ENCODE results near the gene VWA5B1.

The VWA5B1 gene

GRCh38 chr1:20355101-20355827 is 64.6 kb downstream of the VWA5B1 start:
- in situ Hi-C loops (cut with MboI; ENCODE audit: low pct_unique_long_range_greater_than_20kb, low sequenced_read_pairs, unreplicated experiment): no loop called here
- no peak for TF ChIP-seq CTCF (IDR thresholded peaks at IDR 0.05; ENCODE audit: extremely low read depth, insufficient read depth, missing control alignments)
- no peak for DNase-seq (ENCODE audit: low spot score)

DNA sequence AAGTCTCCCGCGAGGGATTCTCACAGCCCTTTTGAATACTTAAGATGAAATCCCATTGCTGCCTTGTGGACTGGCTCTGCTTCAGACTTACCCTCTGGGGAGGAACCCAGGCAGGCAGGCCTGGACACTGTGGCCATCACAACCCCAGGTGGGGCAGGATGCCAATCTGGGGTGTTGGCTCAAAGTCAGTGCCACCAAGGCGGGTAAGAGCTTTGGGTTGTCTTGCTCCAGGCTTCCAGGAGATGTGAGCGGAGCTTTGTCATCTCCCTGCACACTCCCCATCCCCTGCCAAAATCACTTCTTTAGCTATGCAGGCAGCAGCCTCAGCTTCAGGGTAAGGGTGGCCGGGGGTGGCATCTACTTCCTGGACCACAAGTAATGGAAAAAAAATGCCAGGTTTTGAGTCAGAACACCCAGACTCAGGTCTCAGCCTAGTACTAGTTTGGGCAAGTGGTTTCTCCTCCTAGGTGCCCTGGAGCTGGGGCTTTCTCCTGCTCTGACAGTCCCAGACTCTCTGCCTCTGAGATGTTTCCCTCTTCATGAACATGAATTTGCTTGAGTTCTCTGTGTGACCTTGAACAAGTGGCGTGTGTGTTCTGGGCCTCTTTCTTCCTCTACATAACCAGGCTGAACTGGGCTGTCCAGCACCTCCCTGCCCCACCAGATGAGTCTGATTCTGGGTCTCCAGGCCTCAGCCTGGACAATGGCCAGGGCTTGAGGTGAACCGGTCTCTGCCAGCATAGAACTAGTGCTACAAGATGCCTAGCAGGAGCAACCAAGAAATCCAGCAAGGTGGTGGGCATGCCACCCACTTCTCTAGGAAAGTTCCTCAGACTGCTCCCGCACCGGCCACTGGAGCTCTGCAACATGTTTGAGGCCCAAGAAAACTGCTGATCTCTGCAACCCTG is 65.4 kb downstream of the VWA5B1 start:
- no peak for DNase-seq (ENCODE audit: low spot score)
- in situ Hi-C loops (cut with MboI; ENCODE audit: low pct_unique_long_range_greater_than_20kb, low sequenced_read_pairs, unreplicated experiment): no loop called here
- TF ChIP-seq CTCF (IDR thresholded peaks at IDR 0.05; ENCODE audit: extremely low read depth, insufficient read depth, missing control alignments): no peak

- TF ChIP-seq CTCF (IDR thresholded peaks at IDR 0.05; ENCODE audit: extremely low read depth, insufficient read depth, missing control alignments): no peak
- in situ Hi-C loops (cut with MboI; ENCODE audit: low pct_unique_long_range_greater_than_20kb, low sequenced_read_pairs, unreplicated experiment): no loop called here
- no peak for DNase-seq (ENCODE audit: low spot score)
These were observed 66.3 kb downstream of the VWA5B1 start for GRCh38 chr1:20356850-20357459.

DNA sequence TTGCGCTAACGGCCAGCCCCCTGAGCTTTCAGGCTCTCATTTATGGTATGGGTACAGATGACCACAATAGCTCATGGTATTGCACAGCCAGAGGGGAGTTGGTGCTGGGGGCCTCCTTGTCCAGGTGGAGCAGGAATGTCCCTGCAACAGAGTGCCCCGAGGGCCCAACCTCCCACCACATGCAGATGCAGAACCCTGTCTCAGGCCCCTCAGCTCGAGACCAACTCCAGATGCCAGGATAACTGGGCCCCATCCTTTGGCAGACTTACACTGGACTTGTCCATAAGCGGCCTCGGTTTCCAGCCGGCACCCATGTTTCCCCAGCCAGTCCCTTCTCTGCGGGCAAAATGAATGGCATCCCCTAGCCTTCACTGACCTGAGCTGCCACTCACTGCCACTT is 67.1 kb downstream of the VWA5B1 start:
- TF ChIP-seq CTCF (IDR thresholded peaks at IDR 0.05; ENCODE audit: extremely low read depth, insufficient read depth, missing control alignments): no peak
- no peak for DNase-seq (ENCODE audit: low spot score)
- in situ Hi-C loops (cut with MboI; ENCODE audit: low pct_unique_long_range_greater_than_20kb, low sequenced_read_pairs, unreplicated experiment): no loop called here

DNA sequence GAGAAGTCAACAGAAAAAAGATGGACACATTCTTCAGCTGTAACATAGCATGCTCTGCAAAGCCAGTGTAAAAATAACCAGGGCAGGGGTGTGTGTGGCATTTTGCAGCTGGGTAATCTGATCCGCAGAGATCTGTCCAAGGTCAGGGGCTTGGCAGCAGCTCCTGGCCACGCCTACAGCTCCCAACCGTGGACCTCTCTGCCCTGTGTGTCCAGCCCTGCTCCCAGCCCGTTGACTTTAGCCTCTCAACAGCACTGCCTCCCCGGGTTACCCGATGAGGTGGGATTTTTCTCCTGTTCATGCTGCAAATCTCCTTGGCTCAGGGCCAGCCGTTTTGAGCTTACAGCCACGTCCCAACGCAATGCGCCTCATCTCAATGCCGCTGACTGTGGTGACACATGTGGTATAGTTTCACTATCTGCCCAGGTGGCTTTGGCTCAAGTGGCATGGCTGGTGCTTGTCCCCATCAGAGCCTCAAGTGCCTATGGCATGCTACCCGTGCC is 68.1 kb downstream of the VWA5B1 start:
- DNase-seq (ENCODE audit: low spot score): no peak
- in situ Hi-C loops (cut with MboI; ENCODE audit: low pct_unique_long_range_greater_than_20kb, low sequenced_read_pairs, unreplicated experiment): no loop called here
- TF ChIP-seq CTCF (IDR thresholded peaks at IDR 0.05; ENCODE audit: extremely low read depth, insufficient read depth, missing control alignments): no peak
